Gastrocnemius medialis (tissue), 4 donors: ENCODE data around the gene NKX1-1. TPM values are rescaled to one million over a fixed set of nuclear protein-coding genes. Genes with fewer than 3 reads are reported as not detected.

Experiments
- ATAC-seq, 2 donors: fragments of 150-250 bp; one replicate each; pipeline ENCODE4 v1.9.1; 2016
- DNase-seq, 2 donors: peaks; one replicate each; pipeline ENCODE4 v3.0.0-alpha.2; 2019
- H3K27ac ChIP-seq, 4 donors: fragments of 200-600 bp; sonication (generic); 1 replicate in 1 of 4; 2 replicates in 3 of 4; pipeline ENCODE4 v1.5.1; 2016 to 2018; ENCODE audit warnings: mild to moderate bottlenecking in 2 of 4, moderate library complexity in 1 of 4
- H3K27me3 ChIP-seq, 3 donors: fragments of 200-600 bp; sonication (generic) in 2 of 3; 1 replicate in 1 of 3; 2 replicates in 2 of 3; pipeline versions ENCODE4 v1.5.1 to v1.6.0; 2016 to 2019; ENCODE audit warnings: mild to moderate bottlenecking in 1 of 3, moderate library complexity in 1 of 3
- H3K36me3 ChIP-seq, 2 donors: fragments of 200-600 bp; sonication (generic) in 1 of 2; one replicate each; pipeline ENCODE4 v1.5.1; 2017 to 2018
- H3K4me1 ChIP-seq, 2 donors: fragments of 200-600 bp; sonication (generic) in 1 of 2; one replicate each; pipeline ENCODE4 v1.5.1; 2016 to 2017; ENCODE audit warnings: mild to moderate bottlenecking in 2 of 2
- H3K4me3 ChIP-seq, 4 donors: fragments of 200-600 bp; sonication (generic) in 3 of 4; 1 replicate in 1 of 4; 2 replicates in 3 of 4; pipeline ENCODE4 v1.5.1; 2016 to 2019; ENCODE audit warnings: mild to moderate bottlenecking in 2 of 4
- H3K9me3 ChIP-seq, 3 donors: fragments of 200-600 bp; sonication (generic) in 2 of 3; 1 replicate in 1 of 3; 2 replicates in 2 of 3; pipeline ENCODE4 v1.5.1; 2016 to 2019
- POLR2A ChIP-seq, 2 donors: fragments of 450-650 bp; IDR thresholded peaks; one replicate each; pipeline ENCODE4 v1.6.1; 2017; ENCODE audit warnings: antibody characterized with exemption in 2 of 2, mild to moderate bottlenecking in 2 of 2, moderate library complexity in 2 of 2
- in situ Hi-C, 4 donors: fragments of 200-750 bp; cut with MboI; loops; one replicate each; pipeline versions ENCODE4 v1.15.0 to v1.8.0; 2017; ENCODE audit warnings: low sequenced_read_pairs in 4 of 4
- intact Hi-C: fragments of 100-400 bp; cut with DNase I; formaldehyde crosslinking; loops from one replicate; pipeline ENCODE4 v1.15.1; 2023; ENCODE audit warnings: low total_unique reads
- total RNA-seq, 4 donors: library from RNA; depleted of rRNA; stranded (reverse); fragments of >200 nt; gene quantifications; one replicate each; pipeline versions ENCODE4 v1.1.0 to v1.2.3, GENCODE V29; 2016
- TF ChIP-seq, protein P1 (sequence below), 5 experiments: fragments of 450-650 bp in 3 of 5; fragments of 200-600 bp in 2 of 5; sonication (generic) in 2 of 5; IDR thresholded peaks in 4 of 5; conservative IDR thresholded peaks in 1 of 5; 1 replicate in 4 of 5; 2 replicates in 1 of 5; pipeline ENCODE4 v1.5.1; 2016 to 2019; ENCODE audit warnings: antibody characterized with exemption in 5 of 5, mild to moderate bottlenecking in 3 of 5, moderate library complexity in 3 of 5

Gene NKX1-1
- total RNA-seq, 4 donors from 2014 or later, result not detected

DNA sequence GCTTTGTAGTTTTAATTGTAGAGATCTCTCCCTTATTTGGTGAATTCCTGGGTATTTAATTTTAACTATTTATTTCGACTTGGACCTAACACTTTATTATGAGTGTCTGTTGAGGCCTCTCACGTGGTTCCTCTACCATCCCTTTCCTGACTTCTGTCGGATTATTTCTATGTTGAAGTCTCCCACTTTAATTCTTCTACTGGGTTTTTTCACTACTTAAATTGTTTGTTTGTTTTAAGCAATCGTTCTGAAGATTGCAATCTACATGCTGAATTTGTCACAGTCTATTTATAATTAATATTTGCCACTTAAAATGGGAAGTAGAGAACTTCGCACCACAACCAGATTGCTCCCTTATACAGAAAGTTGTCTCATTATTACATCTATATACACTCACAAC, 20.8 kb upstream of the NKX1-1 start:
- Histone ChIP-seq H3K27me3 (peaks cover 7 to 21% (median 17%) of the 10 kb centered on the region in 3 donors), H3K4me1 (no peaks in the 10 kb centered on the region), H3K4me3 (no peak overlapping the region), H3K9me3 (no peaks in the 10 kb centered on the region), H3K27ac (no peak overlapping the region), H3K36me3 (no peaks in the 10 kb centered on the region)
- DNase-seq (no peak), ATAC-seq (no peak)
- in situ Hi-C loops, result no loop called here
- TF ChIP-seq, protein P1, sequence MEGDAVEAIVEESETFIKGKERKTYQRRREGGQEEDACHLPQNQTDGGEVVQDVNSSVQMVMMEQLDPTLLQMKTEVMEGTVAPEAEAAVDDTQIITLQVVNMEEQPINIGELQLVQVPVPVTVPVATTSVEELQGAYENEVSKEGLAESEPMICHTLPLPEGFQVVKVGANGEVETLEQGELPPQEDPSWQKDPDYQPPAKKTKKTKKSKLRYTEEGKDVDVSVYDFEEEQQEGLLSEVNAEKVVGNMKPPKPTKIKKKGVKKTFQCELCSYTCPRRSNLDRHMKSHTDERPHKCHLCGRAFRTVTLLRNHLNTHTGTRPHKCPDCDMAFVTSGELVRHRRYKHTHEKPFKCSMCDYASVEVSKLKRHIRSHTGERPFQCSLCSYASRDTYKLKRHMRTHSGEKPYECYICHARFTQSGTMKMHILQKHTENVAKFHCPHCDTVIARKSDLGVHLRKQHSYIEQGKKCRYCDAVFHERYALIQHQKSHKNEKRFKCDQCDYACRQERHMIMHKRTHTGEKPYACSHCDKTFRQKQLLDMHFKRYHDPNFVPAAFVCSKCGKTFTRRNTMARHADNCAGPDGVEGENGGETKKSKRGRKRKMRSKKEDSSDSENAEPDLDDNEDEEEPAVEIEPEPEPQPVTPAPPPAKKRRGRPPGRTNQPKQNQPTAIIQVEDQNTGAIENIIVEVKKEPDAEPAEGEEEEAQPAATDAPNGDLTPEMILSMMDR (IDR thresholded peaks at IDR 0.05 in 4 of 5, conservative IDR thresholded peaks at IDR 0.05 in 1 of 5), result no peak
- no peak for TF ChIP-seq POLR2A (IDR thresholded peaks at IDR 0.05)
- intact Hi-C loops, result no loop called here

DNA sequence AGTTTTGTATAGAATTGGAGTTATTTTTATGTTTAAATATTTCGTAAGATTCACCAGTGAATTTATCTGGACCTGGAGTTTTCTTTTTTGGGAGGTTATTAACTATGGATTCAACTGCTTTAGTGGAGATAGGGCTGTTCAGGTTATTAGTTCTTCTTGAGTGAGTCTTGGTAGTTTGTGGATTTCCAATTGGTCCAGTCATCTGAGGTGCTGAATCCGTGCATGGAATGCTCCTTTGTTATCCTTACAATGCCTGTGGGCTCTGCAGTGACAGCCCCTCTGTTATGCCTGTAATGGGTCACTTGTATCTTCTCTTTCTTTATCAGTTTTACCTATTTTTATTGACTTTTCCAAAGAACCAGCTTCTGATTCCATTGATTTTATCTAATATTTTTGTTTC, 15.4 kb upstream of the NKX1-1 start:
- TF ChIP-seq, protein P1 (IDR thresholded peaks at IDR 0.05 in 4 of 5, conservative IDR thresholded peaks at IDR 0.05 in 1 of 5), result no peak
- no peak for TF ChIP-seq POLR2A (IDR thresholded peaks at IDR 0.05)
- DNase-seq, result no peak
- H3K27me3 ChIP-seq, result peaks cover 31 to 62% (median 40%) of the 10 kb centered on the region in 3 donors
- intact Hi-C loops (no loop called here), in situ Hi-C loops (no loop called here)
- no peaks in the 10 kb centered on the region for H3K4me1 ChIP-seq
- no peaks in the 10 kb centered on the region for H3K9me3 ChIP-seq
- no peaks in the 10 kb centered on the region for H3K36me3 ChIP-seq
- no peak for ATAC-seq
- H3K27ac ChIP-seq, result no peak overlapping the region
- no peak overlapping the region for H3K4me3 ChIP-seq

DNA sequence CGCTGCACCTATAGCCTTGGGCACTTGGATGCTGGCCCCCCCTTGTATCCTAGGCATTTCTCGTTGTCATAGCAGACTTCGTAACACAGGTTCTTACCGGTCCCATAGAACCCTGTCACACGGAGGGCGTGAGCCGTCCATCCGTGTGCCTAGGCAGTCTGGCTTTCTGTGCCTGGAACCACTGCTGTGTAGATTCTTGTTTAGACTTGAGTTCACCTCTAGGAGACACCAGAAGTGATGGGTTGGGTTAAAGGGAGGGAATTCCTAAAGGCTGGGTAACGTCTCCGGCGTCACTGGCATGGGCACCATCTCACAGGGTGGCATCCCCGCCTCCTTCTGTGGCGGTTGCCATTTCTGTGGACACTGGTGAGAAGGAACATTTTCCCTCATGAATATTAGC, 13.5 kb upstream of the NKX1-1 start:
- no peaks in the 10 kb centered on the region for H3K9me3 ChIP-seq
- ATAC-seq (no peak), DNase-seq (no peak)
- H3K4me3 ChIP-seq, result no peak overlapping the region
- H3K36me3 ChIP-seq, result no peaks in the 10 kb centered on the region
- TF ChIP-seq, protein P1 (IDR thresholded peaks at IDR 0.05 in 4 of 5, conservative IDR thresholded peaks at IDR 0.05 in 1 of 5), result no peak
- no peak for TF ChIP-seq POLR2A (IDR thresholded peaks at IDR 0.05)
- no peaks in the 10 kb centered on the region for H3K4me1 ChIP-seq
- in situ Hi-C loops (no loop called here), intact Hi-C loops (no loop called here)
- H3K27me3 ChIP-seq, result peaks cover 48 to 78% (median 50%) of the 10 kb centered on the region in 3 donors
- no peak overlapping the region for H3K27ac ChIP-seq

DNA sequence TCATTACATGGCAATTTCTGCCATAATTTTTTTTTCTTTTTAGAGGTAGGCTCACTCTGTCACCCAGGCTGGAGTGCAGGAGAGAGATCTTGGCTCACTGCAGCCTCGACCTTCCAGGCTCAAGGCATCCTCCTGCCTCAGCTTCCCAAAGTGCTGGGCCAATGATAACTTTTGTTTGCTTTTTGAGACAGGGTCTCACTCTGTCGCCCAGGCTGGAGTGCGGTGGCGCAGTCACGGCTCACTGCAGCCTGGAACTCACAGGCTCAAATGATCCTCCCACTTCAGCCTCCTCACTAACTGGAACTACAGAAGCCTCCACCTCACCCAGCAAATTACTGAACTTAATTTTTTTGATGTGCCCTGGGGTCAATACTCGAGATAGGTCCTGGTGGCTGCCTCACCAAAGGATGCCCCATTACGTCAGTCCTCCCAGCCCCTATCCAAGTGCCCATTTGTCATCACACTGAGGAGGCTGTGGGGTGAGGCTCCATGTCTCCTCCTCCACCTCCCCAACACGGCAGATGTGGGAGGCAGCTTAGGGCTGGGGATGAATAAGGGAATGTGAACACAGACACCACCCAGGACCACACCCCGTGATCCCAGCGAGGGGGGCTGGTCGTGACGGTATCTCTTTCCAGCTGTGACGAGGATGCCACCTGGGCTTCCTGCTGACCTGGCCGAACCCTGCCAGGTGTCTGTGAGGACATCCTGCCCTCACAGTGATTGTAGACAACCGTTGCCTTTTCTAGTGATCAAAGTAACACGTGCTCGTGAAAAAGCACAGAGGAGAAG, 12.4 kb upstream of the NKX1-1 start:
- Histone ChIP-seq H3K9me3 (no peaks in the 10 kb centered on the region), H3K36me3 (no peaks in the 10 kb centered on the region), H3K27me3 (peaks cover 47 to 76% (median 50%) of the 10 kb centered on the region in 3 donors), H3K27ac (no peak overlapping the region), H3K4me3 (no peak overlapping the region), H3K4me1 (no peaks in the 10 kb centered on the region)
- intact Hi-C loops, result no loop called here
- TF ChIP-seq POLR2A (IDR thresholded peaks at IDR 0.05), result no peak
- TF ChIP-seq, protein P1 (IDR thresholded peaks at IDR 0.05 in 4 of 5, conservative IDR thresholded peaks at IDR 0.05 in 1 of 5), result no peak
- DNase-seq (no peak), ATAC-seq (no peak)
- in situ Hi-C loops, result no loop called here
